ENCODE data around the gene USP17L26.
"Not testable (repeated sequence)": the region's sequence is repeated elsewhere in the genome, so short reads cannot be mapped to it uniquely, and the experiment has no call there.

The USP17L26 gene, protein sequence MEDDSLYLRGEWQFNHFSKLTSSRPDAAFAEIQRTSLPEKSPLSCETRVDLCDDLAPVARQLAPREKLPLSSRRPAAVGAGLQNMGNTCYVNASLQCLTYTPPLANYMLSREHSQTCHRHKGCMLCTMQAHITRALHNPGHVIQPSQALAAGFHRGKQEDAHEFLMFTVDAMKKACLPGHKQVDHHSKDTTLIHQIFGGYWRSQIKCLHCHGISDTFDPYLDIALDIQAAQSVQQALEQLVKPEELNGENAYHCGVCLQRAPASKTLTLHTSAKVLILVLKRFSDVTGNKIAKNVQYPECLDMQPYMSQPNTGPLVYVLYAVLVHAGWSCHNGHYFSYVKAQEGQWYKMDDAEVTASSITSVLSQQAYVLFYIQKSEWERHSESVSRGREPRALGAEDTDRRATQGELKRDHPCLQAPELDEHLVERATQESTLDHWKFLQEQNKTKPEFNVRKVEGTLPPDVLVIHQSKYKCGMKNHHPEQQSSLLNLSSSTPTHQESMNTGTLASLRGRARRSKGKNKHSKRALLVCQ

DNA sequence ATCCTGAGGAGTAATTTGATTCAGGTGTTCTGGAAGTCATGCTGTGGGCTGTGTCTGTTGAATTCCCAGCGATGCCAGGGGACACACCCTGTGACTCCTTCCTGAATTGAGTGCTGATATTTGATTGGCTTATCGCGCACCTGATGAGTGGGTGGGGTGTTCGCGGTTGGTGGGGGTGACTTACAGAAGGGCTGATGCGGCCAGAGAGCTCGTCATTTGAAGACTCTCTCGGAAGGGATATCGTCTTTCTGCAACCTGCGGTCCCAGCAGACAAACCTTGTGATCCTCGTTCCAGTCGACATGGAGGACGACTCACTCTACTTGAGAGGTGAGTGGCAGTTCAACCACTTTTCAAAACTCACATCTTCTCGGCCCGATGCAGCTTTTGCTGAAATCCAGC lies at the start of gene USP17L26:
Gene USP17L26 (plus strand): TSS at position 301 of the 400 bp plus-strand sequence. CDS start 0 bp downstream, at position 301.
- not testable (repeated sequence) for DNase-seq (ENCODE audit: low spot score)

DNA sequence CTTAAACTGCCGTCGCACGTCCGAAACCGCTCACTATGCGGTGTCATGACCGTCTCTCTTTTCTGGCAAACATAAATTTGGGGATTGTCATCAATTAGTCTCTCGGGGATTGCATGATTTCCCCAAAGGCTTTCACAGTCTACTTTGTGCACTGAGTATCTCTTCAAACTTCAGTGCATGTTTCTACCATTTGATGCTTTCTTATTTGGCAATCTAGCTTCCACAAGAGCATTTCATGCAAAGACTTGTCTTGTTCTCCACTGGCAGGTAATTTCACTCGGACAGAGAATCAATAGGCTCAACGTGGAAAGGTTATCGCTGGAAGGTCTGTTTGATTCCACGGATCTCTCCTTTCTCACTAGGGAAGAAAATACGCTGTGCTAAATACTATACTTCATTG lies 10.3 kb upstream of the USP17L26 start:
- not testable (repeated sequence) for DNase-seq (ENCODE audit: low spot score)

DNA sequence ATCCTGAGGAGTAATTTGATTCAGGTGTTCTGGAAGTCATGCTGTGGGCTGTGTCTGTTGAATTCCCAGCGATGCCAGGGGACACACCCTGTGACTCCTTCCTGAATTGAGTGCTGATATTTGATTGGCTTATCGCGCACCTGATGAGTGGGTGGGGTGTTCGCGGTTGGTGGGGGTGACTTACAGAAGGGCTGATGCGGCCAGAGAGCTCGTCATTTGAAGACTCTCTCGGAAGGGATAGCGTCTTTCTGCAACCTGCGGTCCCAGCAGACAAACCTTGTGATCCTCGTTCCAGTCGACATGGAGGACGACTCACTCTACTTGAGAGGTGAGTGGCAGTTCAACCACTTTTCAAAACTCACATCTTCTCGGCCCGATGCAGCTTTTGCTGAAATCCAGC lies 9.6 kb upstream of the USP17L26 start, which contains the start of gene USP17L24:
Gene USP17L24 (plus strand): TSS at position 301 of the 400 bp plus-strand sequence. CDS start 0 bp downstream, at position 301.
- not testable (repeated sequence) for DNase-seq (ENCODE audit: low spot score)

DNA sequence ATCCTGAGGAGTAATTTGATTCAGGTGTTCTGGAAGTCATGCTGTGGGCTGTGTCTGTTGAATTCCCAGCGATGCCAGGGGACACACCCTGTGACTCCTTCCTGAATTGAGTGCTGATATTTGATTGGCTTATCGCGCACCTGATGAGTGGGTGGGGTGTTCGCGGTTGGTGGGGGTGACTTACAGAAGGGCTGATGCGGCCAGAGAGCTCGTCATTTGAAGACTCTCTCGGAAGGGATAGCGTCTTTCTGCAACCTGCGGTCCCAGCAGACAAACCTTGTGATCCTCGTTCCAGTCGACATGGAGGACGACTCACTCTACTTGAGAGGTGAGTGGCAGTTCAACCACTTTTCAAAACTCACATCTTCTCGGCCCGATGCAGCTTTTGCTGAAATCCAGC lies 4.8 kb upstream of the USP17L26 start, which contains the start of gene USP17L25:
Gene USP17L25 (plus strand): TSS at position 301 of the 400 bp plus-strand sequence. CDS start 0 bp downstream, at position 301.
- DNase-seq (ENCODE audit: low spot score) = not testable (repeated sequence)

DNA sequence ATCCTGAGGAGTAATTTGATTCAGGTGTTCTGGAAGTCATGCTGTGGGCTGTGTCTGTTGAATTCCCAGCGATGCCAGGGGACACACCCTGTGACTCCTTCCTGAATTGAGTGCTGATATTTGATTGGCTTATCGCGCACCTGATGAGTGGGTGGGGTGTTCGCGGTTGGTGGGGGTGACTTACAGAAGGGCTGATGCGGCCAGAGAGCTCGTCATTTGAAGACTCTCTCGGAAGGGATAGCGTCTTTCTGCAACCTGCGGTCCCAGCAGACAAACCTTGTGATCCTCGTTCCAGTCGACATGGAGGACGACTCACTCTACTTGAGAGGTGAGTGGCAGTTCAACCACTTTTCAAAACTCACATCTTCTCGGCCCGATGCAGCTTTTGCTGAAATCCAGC lies 4.6 kb downstream of the USP17L26 start, which contains the start of gene USP17L5:
Gene USP17L5 (plus strand): TSS at position 301 of the 400 bp plus-strand sequence. CDS start 0 bp downstream, at position 301.
- DNase-seq (ENCODE audit: low spot score) = not testable (repeated sequence)

DNA sequence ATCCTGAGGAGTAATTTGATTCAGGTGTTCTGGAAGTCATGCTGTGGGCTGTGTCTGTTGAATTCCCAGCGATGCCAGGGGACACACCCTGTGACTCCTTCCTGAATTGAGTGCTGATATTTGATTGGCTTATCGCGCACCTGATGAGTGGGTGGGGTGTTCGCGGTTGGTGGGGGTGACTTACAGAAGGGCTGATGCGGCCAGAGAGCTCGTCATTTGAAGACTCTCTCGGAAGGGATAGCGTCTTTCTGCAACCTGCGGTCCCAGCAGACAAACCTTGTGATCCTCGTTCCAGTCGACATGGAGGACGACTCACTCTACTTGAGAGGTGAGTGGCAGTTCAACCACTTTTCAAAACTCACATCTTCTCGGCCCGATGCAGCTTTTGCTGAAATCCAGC lies 9.4 kb downstream of the USP17L26 start, which contains the start of gene USP17L27:
Gene USP17L27 (plus strand): TSS at position 301 of the 400 bp plus-strand sequence. CDS start 0 bp downstream, at position 301.
- not testable (repeated sequence) for DNase-seq (ENCODE audit: low spot score)

DNA sequence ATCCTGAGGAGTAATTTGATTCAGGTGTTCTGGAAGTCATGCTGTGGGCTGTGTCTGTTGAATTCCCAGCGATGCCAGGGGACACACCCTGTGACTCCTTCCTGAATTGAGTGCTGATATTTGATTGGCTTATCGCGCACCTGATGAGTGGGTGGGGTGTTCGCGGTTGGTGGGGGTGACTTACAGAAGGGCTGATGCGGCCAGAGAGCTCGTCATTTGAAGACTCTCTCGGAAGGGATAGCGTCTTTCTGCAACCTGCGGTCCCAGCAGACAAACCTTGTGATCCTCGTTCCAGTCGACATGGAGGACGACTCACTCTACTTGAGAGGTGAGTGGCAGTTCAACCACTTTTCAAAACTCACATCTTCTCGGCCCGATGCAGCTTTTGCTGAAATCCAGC lies 14.1 kb downstream of the USP17L26 start, which contains the start of gene USP17L28:
Gene USP17L28 (plus strand): TSS at position 301 of the 400 bp plus-strand sequence. CDS start 0 bp downstream, at position 301.
- DNase-seq (ENCODE audit: low spot score) = not testable (repeated sequence)

DNA sequence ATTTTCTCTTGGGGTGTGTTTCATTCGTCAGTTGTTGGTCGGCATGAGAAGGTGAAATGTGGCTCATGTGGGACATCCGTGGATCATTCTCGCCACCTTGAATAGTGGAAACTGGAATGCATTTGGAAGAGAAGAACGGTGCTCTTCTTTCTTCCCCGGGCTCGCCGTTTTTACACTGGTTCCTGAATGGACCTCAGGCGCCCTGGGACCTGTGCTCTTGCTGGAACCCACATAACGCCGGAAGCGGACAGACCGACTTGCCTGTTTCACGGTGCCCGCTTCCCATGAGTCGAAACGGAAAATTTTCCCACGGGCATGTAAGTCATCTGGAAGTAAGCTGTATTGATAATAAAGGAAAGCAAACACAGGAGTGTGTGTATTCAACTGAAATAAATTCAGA lies 16.4 kb downstream of the USP17L26 start:
- DNase-seq (ENCODE audit: low spot score) = not testable (repeated sequence)

DNA sequence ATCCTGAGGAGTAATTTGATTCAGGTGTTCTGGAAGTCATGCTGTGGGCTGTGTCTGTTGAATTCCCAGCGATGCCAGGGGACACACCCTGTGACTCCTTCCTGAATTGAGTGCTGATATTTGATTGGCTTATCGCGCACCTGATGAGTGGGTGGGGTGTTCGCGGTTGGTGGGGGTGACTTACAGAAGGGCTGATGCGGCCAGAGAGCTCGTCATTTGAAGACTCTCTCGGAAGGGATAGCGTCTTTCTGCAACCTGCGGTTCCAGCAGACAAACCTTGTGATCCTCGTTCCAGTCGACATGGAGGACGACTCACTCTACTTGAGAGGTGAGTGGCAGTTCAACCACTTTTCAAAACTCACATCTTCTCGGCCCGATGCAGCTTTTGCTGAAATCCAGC lies 18.9 kb downstream of the USP17L26 start, which contains the start of gene USP17L29:
Gene USP17L29 (plus strand): TSS at position 301 of the 400 bp plus-strand sequence. CDS start 0 bp downstream, at position 301.
- DNase-seq (ENCODE audit: low spot score) = not testable (repeated sequence)

DNA sequence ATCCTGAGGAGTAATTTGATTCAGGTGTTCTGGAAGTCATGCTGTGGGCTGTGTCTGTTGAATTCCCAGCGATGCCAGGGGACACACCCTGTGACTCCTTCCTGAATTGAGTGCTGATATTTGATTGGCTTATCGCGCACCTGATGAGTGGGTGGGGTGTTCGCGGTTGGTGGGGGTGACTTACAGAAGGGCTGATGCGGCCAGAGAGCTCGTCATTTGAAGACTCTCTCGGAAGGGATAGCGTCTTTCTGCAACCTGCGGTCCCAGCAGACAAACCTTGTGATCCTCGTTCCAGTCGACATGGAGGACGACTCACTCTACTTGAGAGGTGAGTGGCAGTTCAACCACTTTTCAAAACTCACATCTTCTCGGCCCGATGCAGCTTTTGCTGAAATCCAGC lies 28.4 kb downstream of the USP17L26 start, which contains the start of gene USP17L30:
Gene USP17L30 (plus strand): TSS at position 301 of the 400 bp plus-strand sequence. CDS start 0 bp downstream, at position 301.
- not testable (repeated sequence) for DNase-seq (ENCODE audit: low spot score)

DNA sequence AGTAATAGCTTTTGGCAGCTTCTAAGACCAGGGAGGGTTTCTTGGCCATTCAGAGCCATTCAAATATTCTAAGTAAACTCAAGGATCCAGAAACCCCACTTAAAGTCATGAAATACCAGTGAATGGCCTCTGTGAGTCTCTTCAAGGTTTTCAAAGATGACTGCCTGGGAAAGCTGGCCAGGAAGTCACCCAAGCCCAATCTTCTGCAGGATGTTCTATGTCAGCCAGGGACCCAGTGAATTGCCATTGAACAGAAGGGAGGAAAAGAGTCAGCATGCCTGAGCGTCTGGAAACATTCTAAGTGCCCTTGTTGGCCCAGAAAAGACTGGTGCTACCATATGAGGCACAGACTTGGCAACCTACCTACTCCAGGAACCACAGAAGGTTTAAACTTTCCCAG lies 45.4 kb downstream of the USP17L26 start:
- not testable (repeated sequence) for DNase-seq (ENCODE audit: low spot score)

DNA sequence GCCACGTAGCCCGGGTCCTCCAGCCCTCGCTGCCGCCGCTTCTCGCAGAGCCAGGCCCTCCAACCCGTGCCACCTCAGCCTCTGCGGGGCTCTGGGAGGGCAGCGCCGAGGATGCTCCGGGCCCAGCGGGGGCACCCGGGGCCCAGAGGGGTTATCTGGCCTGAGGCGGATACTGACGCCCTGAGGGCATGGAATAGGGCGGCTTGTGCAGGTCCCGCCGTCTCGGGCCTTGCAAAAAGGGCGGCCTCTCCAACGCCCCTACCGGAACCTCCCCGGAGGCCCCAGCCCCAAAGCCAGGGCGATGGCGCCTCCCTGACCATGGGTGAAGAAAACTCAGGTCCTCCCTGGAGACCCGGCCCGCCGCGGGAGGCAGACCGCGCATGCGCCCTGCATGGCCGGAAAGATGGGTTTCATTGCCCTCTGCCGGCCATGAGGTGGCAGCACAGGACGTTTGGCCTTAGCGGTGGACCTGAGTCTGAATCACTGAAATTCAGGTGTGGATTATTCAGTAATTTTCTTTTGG lies 46.6 kb downstream of the USP17L26 start:
- DNase-seq (ENCODE audit: low spot score) = peak; percentile 34

DNA sequence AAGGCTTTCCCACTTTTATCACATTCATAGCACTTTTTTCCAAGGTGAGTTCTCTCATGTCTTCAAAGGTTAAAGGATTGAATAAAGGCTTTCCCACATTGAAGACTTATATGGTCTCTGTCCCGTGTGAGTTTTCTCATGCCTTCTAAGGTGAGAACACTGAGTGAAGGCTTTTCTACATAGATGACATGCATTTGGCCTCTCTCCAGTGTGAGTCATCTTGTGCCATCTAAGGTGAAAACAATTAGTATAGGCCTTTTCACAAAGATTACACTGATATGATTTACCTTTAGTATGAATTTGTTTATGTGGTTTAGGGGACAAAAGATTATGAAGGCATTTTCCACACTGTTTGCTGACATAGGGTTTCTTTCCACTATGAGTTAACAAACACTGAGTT lies 49.7 kb downstream of the USP17L26 start:
- no peak for DNase-seq (ENCODE audit: low spot score)

Measured in AG20443 (cell line).